RPMI8226 (cell line): ENCODE measurements around the gene MTHFD1L.
A peak's percentile ranks its signal among the peaks of the same experiment; 100 is the strongest.
"Not testable (repeated sequence)": the region's sequence is repeated elsewhere in the genome, so short reads cannot be mapped to it uniquely, and the experiment has no call there.

ENCODE experiments used
- DNase-seq: peaks from one replicate; pipeline ENCODE4 v3.0.0-alpha.2; 2015

Gene MTHFD1L

DNA sequence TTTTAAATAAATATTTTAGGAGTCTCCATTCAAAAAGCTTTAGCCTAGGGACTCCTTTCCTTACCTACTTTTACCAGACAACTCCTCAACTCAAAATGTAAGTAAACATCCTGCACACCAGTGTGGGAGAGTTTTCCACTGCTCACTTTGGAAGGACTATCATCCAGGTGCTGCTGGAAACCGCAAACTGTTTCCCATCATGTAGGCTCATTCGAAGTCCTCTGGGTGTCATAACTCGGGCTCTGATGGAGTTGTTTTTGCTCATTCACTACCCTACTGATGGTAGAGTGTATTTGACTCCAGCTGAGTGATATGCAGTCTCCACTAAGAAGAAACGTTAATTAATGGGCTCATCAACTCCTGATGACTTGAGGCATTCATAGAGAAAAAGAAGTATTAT lies 237.8 kb downstream of the MTHFD1L start:
- no peak for DNase-seq

DNA sequence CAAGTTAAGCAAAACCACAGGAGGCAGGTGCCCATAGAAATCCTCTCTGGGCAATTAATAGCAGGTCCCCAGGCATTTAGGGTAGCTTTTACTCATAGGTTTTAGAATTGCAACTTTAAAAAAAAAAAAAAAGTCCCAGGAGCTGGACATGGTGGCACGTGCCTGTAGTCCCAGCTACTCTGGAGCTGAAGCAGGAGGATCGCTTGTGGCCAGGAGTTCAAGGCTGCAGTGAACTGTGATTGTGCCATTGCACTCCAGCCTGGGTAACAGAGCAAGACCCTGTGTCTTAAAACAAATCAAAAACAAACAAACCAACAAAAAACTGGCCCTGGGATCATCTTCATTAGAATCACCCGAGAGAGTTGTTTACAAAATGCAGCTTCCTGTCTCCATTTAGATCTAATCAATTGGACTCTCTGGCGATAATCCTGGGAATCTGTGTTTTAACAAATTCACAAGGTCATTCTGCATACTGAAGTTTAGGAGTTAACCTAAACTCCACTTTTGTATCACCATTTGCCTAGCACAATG lies 242.5 kb downstream of the MTHFD1L start:
- no peak for DNase-seq

DNA sequence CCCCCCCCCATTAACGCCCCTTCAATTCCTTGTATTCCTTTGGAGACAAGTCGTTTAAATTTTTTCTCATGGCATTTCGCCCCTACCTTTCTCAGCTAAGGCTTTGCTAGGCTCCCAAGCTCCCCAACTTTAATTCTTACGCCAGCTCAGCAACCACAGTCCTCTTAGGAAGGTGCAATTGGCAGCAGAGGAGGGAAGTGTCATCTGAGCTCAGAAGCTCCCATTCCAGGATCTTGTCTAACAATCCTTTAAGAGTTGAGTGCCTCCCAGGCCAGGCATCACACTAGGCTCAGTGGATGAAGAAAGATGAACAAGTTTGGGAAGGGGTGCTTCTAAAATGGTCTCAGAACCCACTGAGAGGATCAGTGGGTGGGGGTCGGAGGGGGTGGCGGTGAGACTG lies 243.0 kb downstream of the MTHFD1L start:
- no peak for DNase-seq

DNA sequence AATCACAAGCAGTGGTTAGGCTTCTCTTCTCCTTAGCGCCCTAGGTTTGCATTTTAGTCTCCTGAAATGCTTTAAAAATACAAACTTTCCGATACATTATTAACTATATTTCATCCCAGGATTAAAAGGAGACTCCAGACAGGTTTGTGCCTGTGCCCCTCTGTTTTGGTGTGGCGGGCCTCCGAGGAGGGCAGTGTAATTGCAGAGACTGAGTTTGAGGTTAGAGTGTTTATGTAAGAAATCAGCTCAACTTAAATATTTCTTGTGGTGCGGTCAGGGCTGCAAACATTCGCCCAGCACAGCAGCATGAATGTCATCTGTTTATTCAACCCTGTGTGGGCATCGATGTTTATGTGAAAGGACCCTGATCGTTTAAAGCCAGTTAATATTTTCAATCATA lies 243.9 kb downstream of the MTHFD1L start:
- DNase-seq: no peak

DNA sequence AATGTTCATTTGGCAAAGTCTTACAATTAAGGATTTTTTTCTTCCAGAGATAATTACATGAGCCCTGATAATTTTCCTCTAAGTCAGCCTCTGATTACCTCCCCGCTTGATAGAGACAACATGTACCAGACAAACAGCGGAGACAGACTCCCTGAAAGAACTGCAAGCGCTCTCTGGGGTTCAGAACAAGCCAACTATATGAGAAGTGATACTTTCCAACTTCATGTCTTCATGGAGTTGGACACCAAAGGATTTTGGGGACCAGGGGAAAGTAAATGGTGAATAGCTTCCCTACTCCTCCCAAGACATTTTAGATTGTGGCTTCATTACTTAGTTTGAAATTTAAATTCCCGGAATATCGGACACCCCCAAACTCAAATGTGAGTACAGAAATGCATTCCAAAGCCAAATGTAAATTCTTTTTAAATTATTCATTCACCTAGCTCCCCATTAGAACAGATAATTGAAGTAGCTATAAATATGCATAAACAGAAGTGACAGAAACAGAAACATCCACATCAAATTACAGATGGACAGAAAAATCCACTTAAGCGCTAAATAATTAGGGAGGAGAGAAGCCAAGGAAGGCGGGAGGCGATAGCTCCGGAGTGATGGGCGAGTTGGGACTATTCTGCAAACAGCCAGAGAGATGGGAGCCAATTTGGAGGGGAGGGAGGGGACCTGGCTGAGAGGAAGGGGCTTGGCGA lies 244.5 kb downstream of the MTHFD1L start:
- no peak for DNase-seq

DNA sequence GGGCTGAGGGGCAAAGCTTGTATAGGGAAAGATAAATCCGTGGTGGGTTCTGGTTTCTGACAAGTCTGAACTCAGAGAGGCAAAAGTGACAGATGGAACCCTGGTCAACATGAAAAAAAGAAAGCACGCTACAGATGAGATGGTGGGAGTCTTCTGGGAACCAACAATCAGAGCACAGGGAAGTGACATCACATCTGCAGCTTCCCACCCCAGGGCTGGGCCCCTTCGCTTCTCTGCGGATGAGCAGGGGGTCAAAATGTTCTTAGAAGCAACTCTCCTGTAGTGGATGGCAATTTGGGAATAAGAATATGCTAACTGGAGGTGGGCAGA lies 245.0 kb downstream of the MTHFD1L start:
- DNase-seq: no peak

DNA sequence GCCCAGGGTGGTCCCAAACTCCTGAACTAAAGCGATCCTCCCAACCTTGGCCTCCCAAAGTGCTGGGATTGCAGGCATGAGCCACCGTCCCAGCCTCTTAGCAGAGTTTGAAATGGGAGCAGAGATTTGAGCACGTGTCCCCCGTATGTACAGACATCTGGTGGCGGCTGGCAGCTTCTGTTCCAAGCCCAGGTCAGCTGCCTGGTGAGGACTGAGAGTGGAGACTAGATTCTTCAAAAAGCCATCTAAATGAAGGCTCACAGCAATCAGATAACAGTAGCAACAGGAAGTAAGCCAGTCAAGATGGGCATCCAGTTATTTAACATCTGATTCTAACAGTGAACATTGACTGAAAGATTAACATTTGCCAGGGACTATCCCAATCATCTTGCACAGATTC lies 246.2 kb downstream of the MTHFD1L start:
- no peak for DNase-seq

DNA sequence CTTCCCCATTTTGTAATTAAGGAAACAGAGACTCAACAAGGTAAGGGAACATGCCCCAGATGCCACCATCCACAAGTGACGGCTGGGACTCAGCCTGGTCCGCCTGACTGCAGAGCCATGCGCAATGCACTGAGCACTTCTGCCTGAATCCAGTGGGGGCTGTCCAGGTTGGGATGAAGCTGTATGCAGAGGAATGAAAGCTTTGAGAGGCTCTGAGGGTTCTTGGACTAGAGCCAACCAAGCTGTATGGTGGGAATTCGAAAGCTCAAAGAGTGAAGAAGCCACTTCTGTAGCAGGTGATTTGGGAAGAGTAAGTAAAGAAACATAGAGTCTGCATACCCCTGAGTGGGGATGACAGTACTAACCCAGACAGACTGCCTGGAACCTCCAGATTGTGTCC lies 246.6 kb downstream of the MTHFD1L start:
- DNase-seq: no peak

DNA sequence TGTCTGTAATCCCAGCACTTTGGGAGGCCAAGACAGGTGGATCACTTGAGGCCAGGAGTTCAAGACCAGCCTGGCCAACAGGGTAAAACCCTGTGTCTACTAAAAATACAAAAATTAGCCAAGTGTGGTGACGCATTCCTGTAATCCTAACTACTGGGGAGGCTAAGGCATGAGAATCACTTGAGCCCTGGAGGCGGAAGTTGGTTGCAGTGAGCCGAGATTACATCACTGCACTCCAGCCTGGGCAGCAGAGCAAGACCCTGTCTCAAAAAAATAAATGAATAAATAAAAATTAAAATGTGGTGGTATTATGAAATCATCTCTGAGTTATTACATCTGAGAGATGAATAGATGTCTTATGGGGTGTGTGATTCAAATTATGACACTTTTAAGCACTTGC lies 247.4 kb downstream of the MTHFD1L start:
- not testable (repeated sequence) for DNase-seq

DNA sequence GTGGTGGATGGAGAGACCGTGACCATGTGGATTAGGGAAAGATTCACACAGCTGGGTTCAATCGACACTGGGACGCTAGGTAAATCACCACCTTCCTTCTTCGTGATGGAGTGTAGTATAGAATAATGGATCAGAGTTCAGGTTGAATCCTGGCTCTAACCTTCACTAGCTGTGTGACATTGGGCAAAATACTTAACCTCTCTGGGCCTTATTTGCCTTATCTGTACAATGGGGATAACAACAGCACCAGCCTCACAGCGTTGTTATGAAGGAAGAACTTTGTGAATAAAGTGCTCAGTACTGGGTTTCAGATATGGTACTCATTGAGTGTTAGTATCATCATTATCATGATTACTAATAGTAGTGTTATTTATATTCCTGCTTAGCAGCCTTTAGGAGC lies 248.1 kb downstream of the MTHFD1L start:
- DNase-seq: no peak

DNA sequence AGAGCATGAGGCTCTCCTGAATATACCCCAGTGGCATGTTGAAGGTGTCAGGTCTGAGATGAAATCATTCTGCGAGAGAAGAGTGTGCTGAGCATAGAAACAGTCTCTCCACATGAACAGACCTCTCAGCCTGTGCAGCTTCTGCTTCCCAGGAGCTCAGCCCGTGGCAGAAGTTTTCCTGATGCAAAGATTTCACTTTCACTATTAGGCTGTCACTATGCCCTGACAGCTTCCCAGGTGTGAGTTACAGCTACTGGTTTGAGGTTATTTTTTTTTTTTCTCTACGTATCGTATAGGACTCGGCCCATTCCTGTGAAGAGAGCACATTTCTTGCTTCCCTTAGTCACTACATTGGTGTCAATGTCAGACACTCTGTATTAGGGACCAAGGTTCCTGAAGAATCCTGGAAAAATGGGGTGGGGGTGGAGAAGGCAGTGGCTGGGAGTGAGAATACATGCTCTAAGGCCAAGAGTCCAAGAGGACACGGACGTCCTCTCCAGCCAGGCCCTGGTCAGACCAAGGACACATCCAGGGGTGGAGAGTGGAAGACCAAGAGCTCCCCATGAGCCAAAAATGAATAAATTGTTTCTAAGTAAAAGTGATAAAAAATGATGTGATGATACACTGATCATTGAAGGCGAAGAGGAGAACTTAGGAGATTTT lies 253.1 kb downstream of the MTHFD1L start:
- DNase-seq: peak; percentile 37

DNA sequence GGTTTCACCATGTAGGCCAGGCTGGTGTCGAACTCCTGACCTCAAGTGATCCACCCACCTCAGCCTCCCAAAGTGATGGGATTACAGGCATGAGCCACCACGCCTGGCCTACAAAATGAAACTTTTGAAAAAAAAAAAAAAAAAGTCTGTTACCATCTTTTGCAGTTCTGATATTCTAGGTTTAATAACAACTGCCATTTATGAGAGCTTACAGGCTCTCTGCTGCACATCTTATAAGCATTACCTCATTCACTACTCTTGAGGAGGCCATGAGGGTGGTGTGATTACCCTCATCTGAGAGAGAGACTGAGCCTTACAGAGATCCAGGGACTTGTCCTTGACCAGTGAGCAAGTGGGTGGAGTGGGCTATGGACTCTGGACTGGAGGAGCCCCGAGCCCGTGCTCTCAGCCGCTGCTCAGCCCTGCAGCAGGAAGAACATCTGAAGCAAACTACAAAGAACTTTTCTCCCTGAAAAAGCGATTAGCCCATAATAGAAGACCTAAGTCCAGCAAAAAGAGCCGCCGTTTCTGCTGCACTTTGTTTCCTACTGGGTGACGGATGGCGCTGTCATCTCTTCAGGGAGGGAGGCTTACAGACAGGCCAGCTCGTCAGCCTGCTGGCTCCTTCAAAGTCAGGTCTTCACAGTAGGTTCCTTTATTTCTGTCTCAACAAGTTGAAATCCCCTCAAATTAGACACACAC lies 254.5 kb downstream of the MTHFD1L start:
- DNase-seq: no peak

DNA sequence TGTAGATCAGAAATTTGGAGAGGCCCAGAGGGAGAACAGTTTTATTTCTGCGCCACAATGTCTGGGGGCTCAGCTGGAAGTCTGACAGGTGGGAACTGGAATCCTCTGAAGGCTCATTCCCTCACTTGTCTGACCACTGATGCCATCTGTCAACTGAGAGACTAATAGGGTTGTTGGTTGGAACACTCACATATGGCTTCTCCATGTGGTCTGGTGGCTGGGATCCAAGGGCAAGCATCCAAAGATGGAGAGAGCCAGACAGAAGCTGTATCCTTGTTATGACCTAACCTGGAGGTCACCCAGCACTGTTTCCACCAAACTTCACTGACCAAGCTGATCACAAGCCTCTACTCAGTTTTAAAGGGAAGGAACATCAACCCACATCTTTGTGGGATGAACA lies 256.4 kb downstream of the MTHFD1L start:
- no peak for DNase-seq

DNA sequence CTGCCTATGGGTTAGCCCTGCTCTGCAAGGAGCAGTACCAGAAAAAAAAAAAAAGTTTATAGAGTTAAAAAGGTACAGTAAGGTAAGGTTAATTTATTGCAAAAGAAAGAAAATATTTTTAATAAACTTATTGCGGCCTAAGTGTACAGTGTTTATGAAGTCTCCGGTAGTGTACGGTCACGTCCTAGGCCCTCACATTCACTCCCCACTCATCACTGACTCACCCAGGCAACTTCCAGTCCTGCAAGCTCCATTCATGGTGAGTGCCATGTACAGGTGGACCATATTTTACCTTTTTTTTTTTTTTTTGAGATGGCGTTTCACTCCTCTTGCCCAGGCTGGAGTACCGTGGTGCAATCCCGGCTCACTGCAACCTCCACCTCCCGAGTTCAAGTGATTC lies 258.1 kb downstream of the MTHFD1L start:
- not testable (repeated sequence) for DNase-seq

DNA sequence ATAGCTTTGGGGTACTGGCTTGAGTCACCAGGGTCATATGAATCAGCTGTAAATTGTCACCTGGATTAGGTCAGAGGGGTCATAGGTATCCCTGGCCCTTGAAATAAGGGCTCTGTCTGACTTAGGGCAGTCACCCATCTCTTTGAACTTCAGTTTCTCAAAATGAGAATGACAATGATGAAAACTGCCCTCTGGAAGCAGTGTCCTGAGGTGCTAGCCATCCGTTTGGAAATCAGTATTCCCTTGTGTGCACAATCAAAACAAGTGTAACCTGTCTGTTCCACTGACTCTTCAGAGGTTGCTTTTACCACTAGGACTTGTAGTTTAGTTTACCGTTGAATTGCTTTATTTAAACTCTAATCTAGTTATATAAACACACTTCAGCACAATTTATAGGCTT lies 259.7 kb downstream of the MTHFD1L start:
- DNase-seq: not testable (repeated sequence)

DNA sequence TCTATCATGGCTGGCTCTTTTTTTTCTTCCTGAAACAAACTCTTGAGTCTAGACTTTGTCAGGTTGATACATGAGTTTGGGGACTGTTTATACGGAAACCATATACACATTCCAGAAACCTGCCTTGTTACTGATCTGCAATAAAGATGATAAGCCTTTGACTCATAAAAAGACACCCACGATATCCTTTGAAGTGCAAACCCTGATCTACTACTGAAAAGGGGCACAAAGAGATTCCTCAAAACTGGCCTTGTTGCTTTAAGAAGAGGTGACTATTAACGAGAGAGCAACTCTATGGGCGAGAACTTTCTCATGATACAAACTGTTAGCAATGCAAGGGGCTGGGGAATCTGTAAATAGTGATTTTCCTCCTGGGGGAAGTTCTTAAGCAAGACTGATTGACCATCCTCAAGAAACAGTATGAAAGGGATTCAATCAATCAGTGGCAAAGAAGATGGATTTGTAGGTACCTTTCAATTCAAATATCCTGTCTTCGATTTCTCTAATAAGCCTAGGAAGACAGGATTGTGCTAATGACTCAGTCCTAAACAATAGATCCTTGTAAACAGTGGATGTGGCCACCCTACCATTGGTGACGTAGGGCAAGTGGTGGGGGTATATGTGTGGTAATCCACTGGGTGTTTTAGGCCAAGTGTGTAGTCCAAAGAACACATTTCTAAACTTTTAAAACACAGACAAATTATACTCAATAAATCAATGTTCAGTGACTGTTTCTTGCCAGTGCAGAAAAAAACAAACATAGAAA lies 260.3 kb downstream of the MTHFD1L start:
- not testable (repeated sequence) for DNase-seq

DNA sequence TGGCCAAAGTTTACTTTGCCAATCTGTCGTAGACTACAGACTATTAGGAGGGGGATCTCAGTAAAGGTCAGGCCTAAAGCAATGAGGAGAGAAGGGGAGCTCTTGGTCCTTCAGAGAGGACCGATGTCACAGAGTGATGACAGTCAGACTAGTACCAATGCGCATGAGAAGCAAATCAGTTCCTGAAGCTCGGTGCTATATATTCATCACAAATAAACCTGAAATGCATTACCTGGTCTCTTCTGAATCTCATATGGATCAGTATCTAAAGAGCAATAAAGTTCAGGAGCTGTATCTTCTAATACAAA lies 260.9 kb downstream of the MTHFD1L start:
- DNase-seq: not testable (repeated sequence)

DNA sequence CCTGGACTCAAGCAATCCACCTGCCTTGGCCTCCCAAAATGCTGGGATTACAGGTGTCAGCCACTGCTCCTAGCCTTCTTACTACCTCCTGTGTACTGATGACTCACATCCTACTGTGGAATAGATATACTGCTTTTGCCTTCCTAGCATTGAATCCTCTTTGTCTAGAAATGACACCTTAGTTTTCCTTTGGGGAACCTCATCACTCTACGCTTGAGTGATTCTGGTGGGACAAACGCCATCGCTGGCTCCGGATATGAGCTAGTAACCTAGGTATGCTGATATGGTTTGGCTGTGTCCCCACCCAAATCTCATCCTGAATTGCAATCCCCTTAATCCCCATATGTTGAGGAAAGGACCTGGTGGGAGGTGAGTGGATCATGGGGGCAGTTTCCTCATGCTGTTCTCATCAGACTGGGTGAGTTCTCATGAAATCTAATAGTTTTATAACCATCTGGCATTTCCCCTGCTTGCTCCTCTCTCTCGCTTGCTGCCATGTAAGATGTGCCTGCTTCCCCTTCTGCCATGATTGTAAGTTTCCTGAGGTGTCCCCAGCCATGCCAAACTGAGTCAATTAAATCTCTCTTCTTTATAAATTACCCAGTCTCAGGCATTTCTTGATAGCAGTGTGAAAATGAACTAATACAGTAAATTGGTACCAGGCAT lies 261.8 kb downstream of the MTHFD1L start:
- not testable (repeated sequence) for DNase-seq

DNA sequence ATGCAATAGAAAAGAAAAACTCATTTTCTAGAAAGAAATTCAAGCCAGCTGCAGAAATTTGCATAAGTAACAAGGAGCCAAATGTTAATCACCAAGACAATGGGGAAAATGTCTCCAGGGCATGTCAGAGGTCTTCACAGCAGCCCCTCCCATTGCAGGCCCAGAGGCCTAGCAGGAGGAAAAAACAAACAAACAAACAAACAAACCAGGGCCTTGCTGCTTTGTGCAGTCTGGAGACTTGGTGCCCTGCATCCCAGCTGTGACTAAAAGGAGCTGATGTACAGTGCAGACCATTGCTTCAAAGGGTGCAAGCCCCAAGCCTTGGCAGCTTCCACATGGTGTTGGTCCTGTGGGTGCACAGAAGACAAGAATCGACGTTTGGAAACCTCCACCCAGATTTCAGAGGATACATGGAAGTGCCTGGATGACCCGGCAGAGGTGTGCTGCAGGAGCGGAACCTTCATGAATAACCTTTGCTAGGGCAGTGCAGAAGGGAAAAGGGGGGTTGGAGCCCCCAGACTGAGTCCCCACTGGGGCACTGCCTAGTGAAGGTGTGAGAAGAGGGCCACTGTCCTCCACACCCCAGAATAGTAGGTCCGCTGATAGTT lies 263.4 kb downstream of the MTHFD1L start:
- DNase-seq: no peak

DNA sequence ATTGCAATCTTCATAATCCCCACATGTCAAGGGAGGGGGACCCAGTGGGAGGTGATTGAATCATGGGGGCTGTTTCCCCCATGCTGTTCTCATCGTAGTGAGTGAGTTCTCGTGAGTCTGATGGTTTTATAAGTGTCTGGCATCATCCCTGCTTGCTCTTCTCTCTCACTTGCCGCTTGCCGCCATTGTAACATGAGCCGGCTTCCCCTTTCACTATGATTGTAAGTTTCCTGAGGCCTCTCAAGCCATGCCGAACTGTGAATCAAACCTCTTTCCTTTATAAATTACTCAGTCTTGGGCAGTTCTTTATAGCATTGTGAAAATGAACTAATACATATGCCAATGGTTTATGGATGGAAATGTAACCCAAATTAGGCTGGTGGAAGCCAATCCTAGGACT lies 264.8 kb downstream of the MTHFD1L start:
- DNase-seq: no peak

DNA sequence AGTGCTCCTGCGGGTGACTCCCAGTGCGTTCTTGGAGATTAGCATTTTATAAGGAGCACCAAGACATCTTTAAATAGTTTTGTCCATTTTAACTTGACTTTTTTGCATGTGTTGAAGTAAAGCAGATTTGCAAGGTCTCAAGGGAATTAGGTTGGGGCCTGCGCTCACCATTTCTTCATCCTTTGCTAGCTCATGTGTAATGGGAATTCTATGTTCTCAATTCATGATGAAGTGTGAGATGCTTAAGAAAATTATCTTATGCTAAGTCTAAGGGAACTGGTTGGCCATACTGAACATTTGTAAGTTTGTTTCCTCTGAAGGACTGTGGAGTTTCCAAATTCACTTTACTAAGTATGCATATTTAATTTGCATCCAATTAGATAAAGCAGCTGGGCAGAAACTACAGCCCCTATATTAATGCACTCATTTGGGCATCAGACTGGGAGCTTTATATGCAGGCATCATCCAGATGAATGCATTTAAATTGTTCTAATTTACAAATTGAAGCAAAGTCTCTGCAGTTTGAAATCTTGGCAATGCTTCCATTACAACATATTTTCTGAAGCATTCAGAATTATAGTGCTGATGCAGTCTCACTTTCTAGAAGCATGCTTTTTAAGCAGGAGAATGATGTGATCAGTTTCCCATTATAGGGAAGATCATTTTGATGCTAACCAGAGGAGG lies 266.0 kb downstream of the MTHFD1L start:
- DNase-seq: no peak
